HEK293 (cell line): ENCODE data around the gene SRGAP2C.
"Not testable (repeated sequence)": the region's sequence is repeated elsewhere in the genome, so short reads cannot be mapped to it uniquely, and the experiment has no call there.

Experiments
- CTCF ChIP-seq: fragments of 450-650 bp; formaldehyde crosslinking; IDR thresholded peaks from 2 replicates; pipeline ENCODE4 v1.5.1; 2016; ENCODE audit warnings: missing biosample characterization, missing genetic modification characterization
- SETDB1 ChIP-seq: IDR thresholded peaks from one replicate; pipeline ENCODE4 v1.6.1; 2017; ENCODE audit warnings: mild to moderate bottlenecking, low read length, moderate library complexity, mixed read lengths; ENCODE audit not compliant: insufficient read length
- ZNF138 ChIP-seq: fragments of 450-650 bp; formaldehyde crosslinking; IDR thresholded peaks from 2 replicates; pipeline ENCODE4 v1.5.1; 2016; ENCODE audit warnings: missing biosample characterization, missing genetic modification characterization, borderline replicate concordance
- ZNF239 ChIP-seq: fragments of 450-650 bp; formaldehyde crosslinking; IDR thresholded peaks from 2 replicates; pipeline ENCODE4 v1.5.1; 2016; ENCODE audit warnings: missing biosample characterization, missing genetic modification characterization
- ZNF26 ChIP-seq: fragments of 450-650 bp; formaldehyde crosslinking; IDR thresholded peaks from 2 replicates; pipeline ENCODE4 v1.5.1; 2016; ENCODE audit warnings: missing biosample characterization, missing genetic modification characterization
- ZNF596 ChIP-seq: fragments of 450-650 bp; IDR thresholded peaks from 2 replicates; pipeline ENCODE4 v1.5.0; 2018; ENCODE audit warnings: missing biosample characterization, mild to moderate bottlenecking, missing genetic modification characterization, moderate library complexity
- ZNF707 ChIP-seq: fragments of 450-650 bp; formaldehyde crosslinking; IDR thresholded peaks from 2 replicates; pipeline ENCODE4 v1.5.1; 2016; ENCODE audit warnings: missing biosample characterization, missing genetic modification characterization
- TF ChIP-seq, protein P1 (sequence below): fragments of 450-650 bp; formaldehyde crosslinking; IDR thresholded peaks from 2 replicates; pipeline ENCODE4 v1.5.1; 2016; ENCODE audit warnings: missing biosample characterization, missing genetic modification characterization, borderline replicate concordance

GRCh38 chr1:121283587-121284180, 98.9 kb downstream of the SRGAP2C start:
- not testable (repeated sequence) for TF ChIP-seq CTCF (tag by site-specific recombination); ZNF596 (tag by site-specific recombination); ZNF707; ZNF138 (tag by site-specific recombination); ZNF26 (tag by site-specific recombination); ZNF239; SETDB1
- TF ChIP-seq, protein P1, sequence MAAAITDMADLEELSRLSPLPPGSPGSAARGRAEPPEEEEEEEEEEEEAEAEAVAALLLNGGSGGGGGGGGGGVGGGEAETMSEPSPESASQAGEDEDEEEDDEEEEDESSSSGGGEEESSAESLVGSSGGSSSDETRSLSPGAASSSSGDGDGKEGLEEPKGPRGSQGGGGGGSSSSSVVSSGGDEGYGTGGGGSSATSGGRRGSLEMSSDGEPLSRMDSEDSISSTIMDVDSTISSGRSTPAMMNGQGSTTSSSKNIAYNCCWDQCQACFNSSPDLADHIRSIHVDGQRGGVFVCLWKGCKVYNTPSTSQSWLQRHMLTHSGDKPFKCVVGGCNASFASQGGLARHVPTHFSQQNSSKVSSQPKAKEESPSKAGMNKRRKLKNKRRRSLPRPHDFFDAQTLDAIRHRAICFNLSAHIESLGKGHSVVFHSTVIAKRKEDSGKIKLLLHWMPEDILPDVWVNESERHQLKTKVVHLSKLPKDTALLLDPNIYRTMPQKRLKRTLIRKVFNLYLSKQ (tag by site-specific recombination): not testable (repeated sequence)
